ENCODE measurements around the gene CSKMT. TPM values are rescaled to one million over a fixed set of nuclear protein-coding genes. Genes with fewer than 3 reads are reported as not detected.
"Not testable (repeated sequence)": the region's sequence is repeated elsewhere in the genome, so short reads cannot be mapped to it uniquely, and the experiment has no call there.

The CSKMT gene
- total RNA-seq (2021) (19.2 and 51.9 TPM in 2 replicates), Bru-seq, nascent RNA (percentile 84 among the genes with signal in this experiment), BruChase-seq, experiment 1, labeled RNA remaining after a 2-hour chase (percentile 57 among the genes with signal in this experiment), BruChase-seq, experiment 2, labeled RNA remaining after a 6-hour chase (percentile 74 among the genes with signal in this experiment)
- long read RNA-seq, transcript CSKMT-204 (1 exons, 376 nt), result minor isoform, 13 of 209 reads
- long read RNA-seq, transcript CSKMT-202 (2 exons, 2,870 nt), result major isoform, 182 of 209 reads
- long read RNA-seq, transcript CSKMT-203 (3 exons, 2,037 nt), result minor isoform, 9 of 209 reads
- long read RNA-seq, partial matches to known transcripts, result 1 of 209 reads
- long read RNA-seq, other reads (novel, unspliced or antisense), result 3 of 209 reads

GRCh38 chr11:62665075-62665598 lies at the start of gene CSKMT, which contains the start of gene C11orf98:
CSKMT (plus strand) TSS chr11:62665312; CDS start chr11:62665880, 568 bp downstream.
C11orf98 (minus strand) TSS chr11:62665210; CDS start chr11:62665169, 41 bp downstream.
- Histone ChIP-seq H3K4me3 (peak within 1 kb of the TSS; percentile 88), H4K20me1 (ENCODE audit: insufficient read depth) (no peaks in the 10 kb centered on the region; the same call in none of the 2 replicates), H3K27ac (peak within 1 kb of the TSS; percentile 72), H3K9me2 (ENCODE audit: insufficient read depth) (no peaks in the 10 kb centered on the region), H2AFZ (peak within 1 kb of the TSS; percentile 93), H3K9me3 (ENCODE audit: insufficient read depth, low read depth) (no peaks in the 10 kb centered on the region), H3K4me2 (peak within 1 kb of the TSS; percentile 98), H3F3A (ENCODE audit: insufficient read depth, low read depth) (peaks cover 83% of the 10 kb centered on the region), H3K4me1 (replicated peaks; ENCODE audit: insufficient read depth) (peaks cover 33% of the 10 kb centered on the region), H3K36me3 (ENCODE audit: low read depth) (peaks cover 24% of the 10 kb centered on the region), H3K27me3 (ENCODE audit: insufficient read depth, low read depth) (no peaks in the 10 kb centered on the region), H3K79me2 (ENCODE audit: low read depth) (peaks cover 60% of the 10 kb centered on the region)
- intact Hi-C loops (cut with micrococcal nuclease; ENCODE audit: unreplicated experiment), result loop anchor here (5.0 kb wide), 3 partner anchors 43 to 123 kb away; partner anchors contain the start of genes B3GAT3 and TUT1
- no peak for TF ChIP-seq EZH2 (IDR thresholded peaks at IDR 0.05; ENCODE audit: low read depth)
- no peak for TF ChIP-seq CTCF (conservative IDR thresholded peaks at IDR 0.05)
- BruUV-seq (replicated peaks), result TSS peak; percentile 84
- DNase-seq, result peak; percentile 87 to 98
- POLR2A ChIA-PET (ENCODE audit: unreplicated experiment), result interaction anchor here (0.5 to 2.0 kb wide), 38 partner anchors 9 to 1722 kb away, joined by 3 to 55 read pairs (median 8); partner anchors contain the start of genes B3GAT3, EEF1G, HNRNPUL2 and INTS5
- CTCF ChIA-PET, result interaction anchor here (0.6 to 1.1 kb wide), 6 partner anchors 11 to 184 kb away, joined by 3 to 7 read pairs (median 4); partner anchors contain the start of gene TUT1

- Histone ChIP-seq H3K4me3 (no peak overlapping the region), H4K20me1 (ENCODE audit: insufficient read depth) (no peaks in the 10 kb centered on the region), H3F3A (ENCODE audit: insufficient read depth, low read depth) (peaks cover 42% of the 10 kb centered on the region), H3K27me3 (ENCODE audit: insufficient read depth, low read depth) (no peaks in the 10 kb centered on the region), H3K36me3 (ENCODE audit: low read depth) (no peaks in the 10 kb centered on the region), H3K27ac (no peak overlapping the region), H3K9me2 (ENCODE audit: insufficient read depth) (no peaks in the 10 kb centered on the region), H3K4me1 (replicated peaks; ENCODE audit: insufficient read depth) (peaks cover 38% of the 10 kb centered on the region), H3K79me2 (ENCODE audit: low read depth) (peaks cover 20% of the 10 kb centered on the region), H3K9me3 (ENCODE audit: insufficient read depth, low read depth) (no peaks in the 10 kb centered on the region), H2AFZ (no peak overlapping the region), H3K4me2 (no peak overlapping the region)
- no peak for TF ChIP-seq CTCF (conservative IDR thresholded peaks at IDR 0.05)
- TF ChIP-seq EZH2 (IDR thresholded peaks at IDR 0.05; ENCODE audit: low read depth), result no peak
- POLR2A ChIA-PET (ENCODE audit: unreplicated experiment), result interaction anchor here (0.6 kb wide), 1 partner anchor 39 kb away, joined by 3 read pairs; no protein-coding TSS in a partner anchor
- BruUV-seq (replicated peaks), result no TSS peak
- DNase-seq, result no peak
- CTCF ChIA-PET, result no interaction called here
- intact Hi-C loops (cut with micrococcal nuclease; ENCODE audit: unreplicated experiment), result no loop called here
Measured at GRCh38 chr11:62615521-62615920, 49.6 kb upstream of the CSKMT start.

GRCh38 chr11:62616957-62617356 lies 48.2 kb upstream of the CSKMT start:
- DNase-seq; intact Hi-C loops (cut with micrococcal nuclease; ENCODE audit: unreplicated experiment); H3K27me3 ChIP-seq (ENCODE audit: insufficient read depth, low read depth); H3K9me3 ChIP-seq (ENCODE audit: insufficient read depth, low read depth); H2AFZ ChIP-seq; H3K27ac ChIP-seq; H3K36me3 ChIP-seq (ENCODE audit: low read depth); BruUV-seq (replicated peaks); H4K20me1 ChIP-seq (ENCODE audit: insufficient read depth); H3K4me2 ChIP-seq; H3K4me3 ChIP-seq; CTCF ChIA-PET; H3K9me2 ChIP-seq (ENCODE audit: insufficient read depth): not testable (repeated sequence)
- peaks cover 43% of the 10 kb centered on the region for H3F3A ChIP-seq (ENCODE audit: insufficient read depth, low read depth)
- peaks cover 35% of the 10 kb centered on the region for H3K4me1 ChIP-seq (replicated peaks; ENCODE audit: insufficient read depth)
- peaks cover 18% of the 10 kb centered on the region for H3K79me2 ChIP-seq (ENCODE audit: low read depth)
- POLR2A ChIA-PET (ENCODE audit: unreplicated experiment), result interaction anchor here (0.6 kb wide), 1 partner anchor 25 kb away, joined by 7 read pairs; no protein-coding TSS in a partner anchor
